ENCODE measurements around the gene ASCL2. TPM values are rescaled to one million over a fixed set of nuclear protein-coding genes. Genes with fewer than 3 reads are reported as not detected.
"Not testable (repeated sequence)": the region's sequence is repeated elsewhere in the genome, so short reads cannot be mapped to it uniquely, and the experiment has no call there.

ASCL2 gene
- total RNA-seq, 4 donors from 2014 or later: 0.27 TPM; not detected in 3

DNA sequence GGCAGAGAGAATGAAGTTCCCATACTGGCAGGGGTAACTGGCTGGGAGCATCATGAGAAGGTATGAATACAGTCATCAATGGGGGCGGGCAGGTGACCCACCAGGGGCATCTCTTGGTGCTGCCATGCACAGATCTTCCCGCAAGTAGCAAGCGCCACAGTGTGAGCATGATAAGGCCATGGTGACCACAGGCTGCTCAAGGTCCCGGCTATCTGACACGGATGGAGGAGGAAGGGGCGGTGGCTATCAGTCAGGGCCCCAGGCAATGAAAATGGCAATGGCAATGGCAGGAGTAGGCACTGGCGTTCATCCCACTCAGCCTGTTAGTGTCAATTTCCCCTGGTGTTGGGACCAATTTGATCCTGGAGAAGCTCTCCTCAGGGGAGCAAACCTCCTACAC lies 21.6 kb downstream of the ASCL2 start:
- Histone ChIP-seq H3K4me3 (no peak overlapping the region), H3K9me3 (no peaks in the 10 kb centered on the region), H3K4me1 (no peaks in the 10 kb centered on the region), H3K27me3 (peaks cover 27% of the 10 kb centered on the region), H3K27ac (no peak overlapping the region), H3K36me3 (no peaks in the 10 kb centered on the region)
- TF ChIP-seq EP300 (IDR thresholded peaks at IDR 0.05) (no peak), POLR2A (IDR thresholded peaks at IDR 0.05) (no peak), POLR2AphosphoS5 (IDR thresholded peaks at IDR 0.05) (no peak)
- TF ChIP-seq, protein P1, sequence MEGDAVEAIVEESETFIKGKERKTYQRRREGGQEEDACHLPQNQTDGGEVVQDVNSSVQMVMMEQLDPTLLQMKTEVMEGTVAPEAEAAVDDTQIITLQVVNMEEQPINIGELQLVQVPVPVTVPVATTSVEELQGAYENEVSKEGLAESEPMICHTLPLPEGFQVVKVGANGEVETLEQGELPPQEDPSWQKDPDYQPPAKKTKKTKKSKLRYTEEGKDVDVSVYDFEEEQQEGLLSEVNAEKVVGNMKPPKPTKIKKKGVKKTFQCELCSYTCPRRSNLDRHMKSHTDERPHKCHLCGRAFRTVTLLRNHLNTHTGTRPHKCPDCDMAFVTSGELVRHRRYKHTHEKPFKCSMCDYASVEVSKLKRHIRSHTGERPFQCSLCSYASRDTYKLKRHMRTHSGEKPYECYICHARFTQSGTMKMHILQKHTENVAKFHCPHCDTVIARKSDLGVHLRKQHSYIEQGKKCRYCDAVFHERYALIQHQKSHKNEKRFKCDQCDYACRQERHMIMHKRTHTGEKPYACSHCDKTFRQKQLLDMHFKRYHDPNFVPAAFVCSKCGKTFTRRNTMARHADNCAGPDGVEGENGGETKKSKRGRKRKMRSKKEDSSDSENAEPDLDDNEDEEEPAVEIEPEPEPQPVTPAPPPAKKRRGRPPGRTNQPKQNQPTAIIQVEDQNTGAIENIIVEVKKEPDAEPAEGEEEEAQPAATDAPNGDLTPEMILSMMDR (IDR thresholded peaks at IDR 0.05): no peak
- no peak for ATAC-seq
- WGBS, 2 donors (ENCODE audit: low coverage in 1 of 2): 60% methylated on average over 2 of the region's 7 CpGs; no CpG with 5 or more reads in 1 of the 2 donors

GRCh38 chr11:2248242-2248641 lies 22.1 kb downstream of the ASCL2 start:
- H3K4me3 ChIP-seq: no peak overlapping the region
- 94 to 100% methylated on average over 2 to 5 of the region's 11 CpGs for WGBS, 2 donors (ENCODE audit: low coverage in 1 of 2)
- no peaks in the 10 kb centered on the region for H3K9me3 ChIP-seq
- H3K4me1 ChIP-seq: no peaks in the 10 kb centered on the region
- ATAC-seq: no peak
- H3K36me3 ChIP-seq: no peaks in the 10 kb centered on the region
- H3K27me3 ChIP-seq: peaks cover 27% of the 10 kb centered on the region
- H3K27ac ChIP-seq: no peak overlapping the region
- TF ChIP-seq POLR2AphosphoS5 (IDR thresholded peaks at IDR 0.05): no peak
- TF ChIP-seq EP300 (IDR thresholded peaks at IDR 0.05): no peak
- TF ChIP-seq, protein P1 (IDR thresholded peaks at IDR 0.05): no peak
- TF ChIP-seq POLR2A (IDR thresholded peaks at IDR 0.05): no peak

DNA sequence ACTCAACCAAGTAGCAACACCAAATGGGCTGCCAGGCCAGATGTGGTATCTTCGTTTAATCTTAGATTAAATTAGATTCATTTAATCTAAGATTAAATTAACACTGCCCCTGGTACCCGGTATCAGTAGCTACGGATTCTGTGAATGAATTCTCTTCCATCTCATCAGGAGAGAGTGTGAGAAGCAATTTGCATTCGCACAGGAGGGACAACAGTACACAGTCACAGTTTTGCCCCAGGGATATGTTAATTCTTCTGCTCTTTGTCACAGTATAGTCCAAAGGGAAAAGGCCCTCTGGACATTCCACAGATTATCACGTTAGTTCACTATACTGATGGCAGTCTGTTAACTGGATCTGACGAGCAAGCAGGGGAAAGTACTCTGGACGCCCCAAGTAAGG lies 22.9 kb downstream of the ASCL2 start:
- WGBS, 2 donors (ENCODE audit: low coverage in 1 of 2): 55 to 78% methylated on average over 3 to 7 of the region's 7 CpGs
- no peaks in the 10 kb centered on the region for H3K4me1 ChIP-seq
- peaks cover 0 to 5% (median 0%) of the 10 kb centered on the region in 3 donors for H3K9me3 ChIP-seq
- peaks cover 27% of the 10 kb centered on the region for H3K27me3 ChIP-seq
- no peak for ATAC-seq
- H3K36me3 ChIP-seq: no peaks in the 10 kb centered on the region
- no peak overlapping the region for H3K4me3 ChIP-seq
- TF ChIP-seq POLR2A (IDR thresholded peaks at IDR 0.05) (no peak), EP300 (IDR thresholded peaks at IDR 0.05) (no peak), POLR2AphosphoS5 (IDR thresholded peaks at IDR 0.05) (no peak)
- TF ChIP-seq, protein P1 (IDR thresholded peaks at IDR 0.05): no peak
- no peak overlapping the region for H3K27ac ChIP-seq

DNA sequence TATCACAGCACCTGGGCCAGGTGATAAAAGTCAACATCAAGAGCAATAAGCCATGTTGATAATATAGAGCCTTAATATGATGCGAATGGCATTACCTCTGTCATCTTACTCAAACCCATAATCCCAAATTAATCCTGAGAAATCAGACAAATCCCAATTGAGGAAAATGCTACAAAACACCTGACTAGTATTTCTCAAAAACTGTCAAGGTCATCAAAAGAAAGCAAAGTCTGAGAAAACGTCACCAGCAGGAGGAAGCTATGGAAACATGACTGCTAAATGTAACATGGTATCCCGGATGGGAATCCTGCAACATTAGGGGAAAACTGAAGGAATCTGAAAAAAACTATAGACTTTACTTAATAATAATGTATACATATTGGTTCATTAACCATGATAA lies 29.6 kb downstream of the ASCL2 start:
- Histone ChIP-seq H3K36me3 (no peaks in the 10 kb centered on the region), H3K27me3 (peaks cover 27% of the 10 kb centered on the region), H3K4me1 (no peaks in the 10 kb centered on the region), H3K9me3 (peaks cover 0 to 11% (median 0%) of the 10 kb centered on the region in 3 donors), H3K4me3 (no peak overlapping the region), H3K27ac (no peak overlapping the region)
- TF ChIP-seq, protein P1 (IDR thresholded peaks at IDR 0.05): no peak
- no peak for TF ChIP-seq EP300 (IDR thresholded peaks at IDR 0.05)
- TF ChIP-seq POLR2AphosphoS5 (IDR thresholded peaks at IDR 0.05): no peak
- TF ChIP-seq POLR2A (IDR thresholded peaks at IDR 0.05): no peak
- 73 to 86% methylated on average over 2 to 3 of the region's 3 CpGs for WGBS, 2 donors (ENCODE audit: low coverage in 1 of 2)
- ATAC-seq: no peak

GRCh38 chr11:2237457-2238238 lies 32.7 kb downstream of the ASCL2 start:
- peaks cover 31% of the 10 kb centered on the region for H3K27me3 ChIP-seq
- 86 to 88% methylated on average over 9 to 12 of the region's 22 CpGs for WGBS, 2 donors (ENCODE audit: low coverage in 1 of 2)
- H3K4me3 ChIP-seq: no peak overlapping the region
- H3K4me1 ChIP-seq: no peaks in the 10 kb centered on the region
- ATAC-seq: no peak
- H3K36me3 ChIP-seq: no peaks in the 10 kb centered on the region
- peaks cover 0 to 7% (median 0%) of the 10 kb centered on the region in 3 donors for H3K9me3 ChIP-seq
- TF ChIP-seq, protein P1 (IDR thresholded peaks at IDR 0.05): no peak
- TF ChIP-seq POLR2AphosphoS5 (IDR thresholded peaks at IDR 0.05) (no peak), EP300 (IDR thresholded peaks at IDR 0.05) (no peak), POLR2A (IDR thresholded peaks at IDR 0.05) (no peak)
- H3K27ac ChIP-seq: no peak overlapping the region

DNA sequence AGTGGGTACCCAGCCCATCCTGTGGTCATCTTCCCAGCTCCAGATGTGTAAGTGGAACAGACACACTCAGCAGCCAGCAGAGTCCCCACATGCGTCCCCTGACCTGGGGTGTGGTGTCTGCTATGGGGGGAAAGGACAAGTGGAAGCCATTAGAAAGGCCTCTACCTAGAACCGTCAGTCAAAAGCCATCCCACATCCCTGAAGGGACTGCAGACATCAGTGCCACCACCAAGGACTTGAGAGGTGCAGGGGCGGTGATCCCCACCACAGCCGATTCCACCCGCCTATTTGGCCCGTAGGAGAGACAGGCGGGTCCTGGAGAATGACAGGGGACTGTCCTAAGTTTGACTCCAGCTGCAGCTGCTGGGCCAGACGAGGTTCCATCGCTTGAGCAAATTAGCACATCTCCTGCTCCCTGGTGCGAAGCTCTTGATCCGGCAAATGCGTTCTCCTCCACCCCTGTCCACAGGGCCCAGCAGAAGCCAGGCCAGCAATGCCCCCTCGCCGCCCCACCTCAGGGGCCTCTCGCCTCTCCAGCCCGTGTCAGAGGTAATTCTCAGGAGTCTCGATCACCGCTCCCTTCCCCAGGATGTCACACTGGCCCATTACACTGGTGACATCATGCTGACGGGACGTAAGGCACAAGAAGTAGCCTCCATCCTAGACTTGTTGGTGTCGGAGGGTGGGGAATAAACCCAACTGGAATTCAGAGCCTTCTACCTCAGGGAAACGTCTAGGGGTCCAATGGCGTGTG lies 33.8 kb downstream of the ASCL2 start:
- H3K27me3 ChIP-seq: peaks cover 31% of the 10 kb centered on the region
- 76 to 100% methylated on average over 1 to 5 of the region's 23 CpGs for WGBS, 2 donors (ENCODE audit: low coverage in 1 of 2)
- H3K36me3 ChIP-seq, ATAC-seq, H3K4me3 ChIP-seq, H3K27ac ChIP-seq, H3K4me1 ChIP-seq, H3K9me3 ChIP-seq: not testable (repeated sequence)
